ENCODE data around the gene TLX2. TPM values are rescaled to one million over a fixed set of nuclear protein-coding genes. Genes with fewer than 3 reads are reported as not detected.

TLX2 gene
- total and polyA plus RNA-seq, 2 of the 13 experiments (the other 11 are each of a cell fraction or from before 2014, with no cell fraction given): 0.05 to 0.20 TPM

- TF ChIP-seq YEATS2 (CRISPR knock-in tag; IDR thresholded peaks at IDR 0.05; ENCODE audit: borderline replicate concordance): peak; percentile 17; the same call in 1 of the 2 replicates
- TF ChIP-seq ZNF253 (CRISPR knock-in tag; IDR thresholded peaks at IDR 0.05; ENCODE audit: borderline replicate concordance): no peak
- no peak for TF ChIP-seq ZNF282 (IDR thresholded peaks at IDR 0.05; ENCODE audit: partially characterized antibody)
- 0 out of 2 replicates have a peak, but pooled peaks have one; percentile 12 for TF ChIP-seq ISL2 (CRISPR knock-in tag; IDR thresholded peaks at IDR 0.05)
- TF ChIP-seq ZNF333 (CRISPR knock-in tag; IDR thresholded peaks at IDR 0.05; ENCODE audit: borderline replicate concordance): no peak
- TF ChIP-seq ZBTB42 (CRISPR knock-in tag; IDR thresholded peaks at IDR 0.05): no peak
- TF ChIP-seq ZNF879 (CRISPR knock-in tag; IDR thresholded peaks at IDR 0.05): no peak
- TF ChIP-seq RCOR2 (CRISPR knock-in tag; IDR thresholded peaks at IDR 0.05): no peak
- TF ChIP-seq TCF12 (IDR thresholded peaks at IDR 0.05): no peak
- no peak for TF ChIP-seq TCF12 (CRISPR knock-in tag; IDR thresholded peaks at IDR 0.05)
- peak; percentile 75; the same call in 1 of the 2 replicates for TF ChIP-seq KDM2A (CRISPR knock-in tag; IDR thresholded peaks at IDR 0.05; ENCODE audit: borderline replicate concordance, low read depth)
- no peak; the same call in 1 of the 2 replicates for TF ChIP-seq ZNF124 (CRISPR knock-in tag; IDR thresholded peaks at IDR 0.05)
- TF ChIP-seq ZNF180 (CRISPR knock-in tag; IDR thresholded peaks at IDR 0.05; ENCODE audit: borderline replicate concordance, low read depth): no peak
- no peak for TF ChIP-seq SP140L (CRISPR knock-in tag; IDR thresholded peaks at IDR 0.05; ENCODE audit: borderline replicate concordance)
- no peak for TF ChIP-seq MBD4 (IDR thresholded peaks at IDR 0.05; ENCODE audit: borderline replicate concordance, low read length)
- no peak for TF ChIP-seq CAMTA2 (CRISPR knock-in tag; IDR thresholded peaks at IDR 0.05; ENCODE audit: borderline replicate concordance)
- no peak for TF ChIP-seq KDM5B (CRISPR knock-in tag; IDR thresholded peaks at IDR 0.05; ENCODE audit: borderline replicate concordance)
- TF ChIP-seq SPEN (CRISPR knock-in tag; IDR thresholded peaks at IDR 0.05; ENCODE audit: low read depth): 0 out of 2 replicates have a peak, but pooled peaks have one; percentile 23
- TF ChIP-seq ZNF256 (CRISPR knock-in tag; conservative IDR thresholded peaks at IDR 0.05): no peak
- no peak for TF ChIP-seq SRF (IDR thresholded peaks at IDR 0.05; ENCODE audit: low read depth, low read length)
- no peak for TF ChIP-seq NR3C1 (CRISPR knock-in tag; IDR thresholded peaks at IDR 0.05)
- no peak for TF ChIP-seq XBP1 (CRISPR knock-in tag; IDR thresholded peaks at IDR 0.05)
- no peak for TF ChIP-seq ZFP36L1 (CRISPR knock-in tag; IDR thresholded peaks at IDR 0.05)
- TF ChIP-seq MAFG (CRISPR knock-in tag; IDR thresholded peaks at IDR 0.05): no peak
- TF ChIP-seq NFKB2 (CRISPR knock-in tag; IDR thresholded peaks at IDR 0.05; ENCODE audit: borderline replicate concordance): no peak
- no peak for TF ChIP-seq SUZ12 (IDR thresholded peaks at IDR 0.05; ENCODE audit: low read depth, low read length)
- TF ChIP-seq ZEB1 (IDR thresholded peaks at IDR 0.05; ENCODE audit: insufficient replicate concordance, low read depth): peak; percentile 40
- peak; percentile 43; the same call in 1 of the 2 replicates for TF ChIP-seq ZBTB20 (CRISPR knock-in tag; IDR thresholded peaks at IDR 0.05; ENCODE audit: borderline replicate concordance, low read depth)
- TF ChIP-seq ZNF790 (CRISPR knock-in tag; IDR thresholded peaks at IDR 0.05; ENCODE audit: borderline replicate concordance): no peak
- TF ChIP-seq ARNTL (CRISPR knock-in tag; IDR thresholded peaks at IDR 0.05): no peak
- no peak for TF ChIP-seq NFE2 (CRISPR knock-in tag; IDR thresholded peaks at IDR 0.05)
- no peak for TF ChIP-seq SMARCC2 (IDR thresholded peaks at IDR 0.05)
Observed at GRCh38 chr2:74512744-74513604, 1.3 kb upstream of the TLX2 start (continued).

Data from HepG2 (cell line).